ENCODE measurements around the gene PROSER3.
"Not testable (repeated sequence)": the region's sequence is repeated elsewhere in the genome, so short reads cannot be mapped to it uniquely, and the experiment has no call there.

Gene PROSER3

DNA sequence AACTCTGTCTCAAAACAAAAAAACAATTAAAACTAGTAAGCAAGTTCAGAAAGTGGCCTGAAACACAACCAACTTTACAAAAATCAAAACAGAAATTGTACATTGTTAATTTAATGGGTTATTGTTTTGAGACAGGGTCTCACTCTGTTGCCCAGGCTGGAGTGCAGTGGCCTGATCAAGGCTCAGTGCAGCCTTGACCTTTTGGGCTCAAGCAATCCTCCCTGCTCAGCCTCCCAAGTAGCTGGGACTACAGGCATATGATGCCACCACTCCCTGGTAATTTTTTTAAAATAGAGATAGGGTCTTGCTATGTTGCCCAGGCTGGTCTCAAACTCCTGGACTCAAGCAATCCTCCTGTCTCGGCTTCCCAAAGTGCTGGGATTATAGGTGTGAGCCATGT, 37.6 kb downstream of the PROSER3 start:
- not testable (repeated sequence) for DNase-seq

DNA sequence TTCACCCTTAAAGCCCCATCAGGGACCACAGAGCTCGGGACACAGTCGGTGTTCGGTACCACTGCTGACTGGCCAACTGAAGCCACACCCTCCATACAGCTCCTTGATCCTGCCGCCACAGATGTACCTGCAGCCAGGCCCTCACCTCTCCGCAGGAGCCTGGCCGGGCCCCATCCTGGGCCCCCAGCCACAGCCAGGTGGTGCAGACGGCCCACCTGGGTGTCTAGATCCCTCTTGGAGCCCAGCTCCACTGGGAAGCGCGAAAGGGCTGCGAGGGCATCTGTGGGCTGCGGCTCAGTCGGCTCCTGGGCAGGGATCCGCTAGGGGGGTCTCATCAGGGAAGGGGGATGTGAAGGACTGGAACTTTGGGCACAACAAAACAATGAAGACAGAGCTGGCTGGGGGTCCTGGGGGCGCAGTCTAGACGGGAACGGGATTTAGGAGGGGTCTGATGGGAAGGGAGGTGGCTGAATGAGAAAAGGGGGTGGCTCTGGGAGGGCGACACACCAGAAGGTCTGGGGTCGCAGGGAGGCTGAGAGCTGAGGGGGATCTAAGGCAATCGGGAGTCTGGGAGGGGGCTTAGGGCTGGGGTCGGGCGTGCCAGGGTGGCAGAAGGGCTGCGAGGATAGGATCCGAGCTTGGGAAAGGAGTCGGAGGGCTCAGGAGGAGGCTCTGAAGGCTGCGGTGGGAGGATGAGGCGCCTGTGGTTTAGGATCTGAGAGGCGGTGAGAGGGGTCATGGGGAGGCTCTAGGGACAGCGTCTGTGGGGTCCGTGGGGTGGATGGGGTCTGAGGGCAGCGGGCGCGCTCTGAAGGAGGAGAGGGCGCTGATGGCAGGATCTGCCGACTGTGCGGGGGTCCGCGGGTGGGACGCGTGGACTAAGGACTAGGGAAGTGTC, 38.9 kb downstream of the PROSER3 start:
- DNase-seq, result no peak

DNA sequence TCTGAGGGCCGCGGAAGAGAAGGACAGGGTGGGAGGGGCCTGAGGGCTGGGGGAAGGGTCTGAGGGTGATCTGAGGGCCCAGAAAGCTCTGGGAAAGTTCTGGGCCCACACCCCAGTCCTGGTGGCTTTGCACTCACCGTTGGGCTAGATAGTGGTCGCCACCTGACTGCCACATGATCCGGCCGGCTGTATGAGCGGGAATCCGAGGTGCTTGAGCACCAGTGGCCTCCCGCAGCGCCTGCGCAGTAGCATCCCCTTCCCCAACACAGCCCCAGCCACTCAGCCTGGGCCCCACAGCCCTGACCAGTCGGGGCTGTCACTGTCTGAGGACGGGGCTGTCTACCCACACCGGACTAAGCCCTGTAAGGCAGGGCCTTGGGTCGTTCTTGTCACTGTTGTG, 39.7 kb downstream of the PROSER3 start:
- no peak for DNase-seq

DNA sequence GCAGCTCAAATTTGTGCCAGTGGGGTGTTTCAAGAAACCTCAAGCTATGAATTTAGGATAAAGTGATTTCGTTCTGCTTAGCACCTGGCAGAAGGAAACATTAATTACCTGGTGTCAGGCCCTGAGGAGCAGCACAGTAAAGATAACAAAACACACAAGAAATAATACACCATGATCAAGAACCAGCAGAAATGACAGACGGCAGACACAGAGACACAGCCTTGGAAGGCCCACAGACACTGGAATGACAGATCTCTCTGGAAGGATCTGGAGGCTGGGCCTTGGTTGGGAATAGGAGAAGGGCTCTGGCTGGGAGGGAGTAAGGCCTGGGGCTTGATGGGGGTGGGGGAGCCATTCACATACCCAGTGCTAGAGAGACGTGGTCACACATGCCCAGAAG, 43.9 kb downstream of the PROSER3 start:
- DNase-seq, result no peak

DNA sequence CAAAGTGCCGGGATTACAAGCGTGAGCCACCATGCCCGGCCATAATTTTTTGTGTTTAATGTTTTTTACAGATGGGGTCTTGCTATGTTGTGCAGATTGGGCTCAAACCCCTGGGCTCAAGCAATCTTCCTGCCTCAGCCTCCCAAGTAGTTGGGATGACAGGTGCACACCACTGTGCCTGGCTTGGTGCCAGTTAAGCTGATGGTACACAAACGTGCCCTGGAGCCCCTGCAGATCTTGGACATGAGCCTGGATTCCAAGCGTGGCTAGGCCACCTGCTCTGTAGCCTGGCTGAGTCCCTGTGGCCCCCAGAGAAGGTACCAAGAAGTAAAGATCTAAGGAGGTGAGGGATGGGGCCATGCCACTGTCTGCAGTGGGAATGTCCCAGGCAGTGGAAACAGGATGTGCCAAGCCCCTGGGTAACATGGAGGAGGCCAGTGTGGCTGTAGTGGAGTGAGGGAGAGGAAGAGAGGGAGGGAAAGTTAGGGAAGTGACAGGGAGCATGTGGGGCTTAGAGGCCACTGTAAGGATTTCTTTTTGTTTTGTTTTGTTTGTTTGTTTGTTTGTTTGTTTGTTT, 47.6 kb downstream of the PROSER3 start:
- DNase-seq, result peak; percentile 37

DNA sequence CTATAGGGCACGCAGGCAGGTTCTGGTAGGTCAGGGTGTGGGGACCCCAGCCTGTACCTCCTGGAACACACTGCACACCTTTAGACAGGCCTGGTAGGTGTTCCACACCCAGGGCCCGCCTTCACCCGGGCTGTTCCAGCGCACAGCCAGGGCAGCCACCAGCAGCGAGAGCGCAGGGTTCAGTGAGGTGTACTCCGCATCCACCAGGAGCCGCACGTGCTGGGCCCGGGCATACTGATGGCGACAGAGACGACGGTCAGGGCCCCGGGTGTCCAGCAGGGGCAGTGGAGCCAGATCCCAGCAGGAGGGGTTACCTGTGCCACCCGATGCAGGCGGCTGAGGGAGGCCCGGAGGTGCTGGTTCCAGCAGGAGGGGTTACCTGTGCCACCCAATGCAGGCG, 48.6 kb downstream of the PROSER3 start:
- DNase-seq, result no peak

DNA sequence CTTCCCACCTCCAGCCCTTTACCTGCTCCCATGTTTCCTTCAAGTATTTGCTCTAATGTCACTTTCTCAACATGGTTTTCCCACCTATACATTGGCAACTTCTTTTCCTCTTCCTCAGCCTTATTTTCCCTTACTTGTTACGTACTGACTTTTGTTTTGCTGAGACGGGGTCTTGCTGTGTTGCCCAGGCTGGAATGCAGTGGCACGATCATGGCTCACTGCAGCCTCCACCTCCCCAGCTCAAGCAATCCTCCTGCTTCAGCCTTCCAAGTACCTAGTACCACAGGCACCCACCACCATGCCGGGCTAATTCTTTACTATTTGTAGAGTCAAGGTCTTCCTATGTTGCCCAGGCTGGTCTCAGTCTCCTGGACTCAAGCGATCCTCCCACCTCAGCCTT, 49.7 kb downstream of the PROSER3 start:
- DNase-seq, result no peak

DNA sequence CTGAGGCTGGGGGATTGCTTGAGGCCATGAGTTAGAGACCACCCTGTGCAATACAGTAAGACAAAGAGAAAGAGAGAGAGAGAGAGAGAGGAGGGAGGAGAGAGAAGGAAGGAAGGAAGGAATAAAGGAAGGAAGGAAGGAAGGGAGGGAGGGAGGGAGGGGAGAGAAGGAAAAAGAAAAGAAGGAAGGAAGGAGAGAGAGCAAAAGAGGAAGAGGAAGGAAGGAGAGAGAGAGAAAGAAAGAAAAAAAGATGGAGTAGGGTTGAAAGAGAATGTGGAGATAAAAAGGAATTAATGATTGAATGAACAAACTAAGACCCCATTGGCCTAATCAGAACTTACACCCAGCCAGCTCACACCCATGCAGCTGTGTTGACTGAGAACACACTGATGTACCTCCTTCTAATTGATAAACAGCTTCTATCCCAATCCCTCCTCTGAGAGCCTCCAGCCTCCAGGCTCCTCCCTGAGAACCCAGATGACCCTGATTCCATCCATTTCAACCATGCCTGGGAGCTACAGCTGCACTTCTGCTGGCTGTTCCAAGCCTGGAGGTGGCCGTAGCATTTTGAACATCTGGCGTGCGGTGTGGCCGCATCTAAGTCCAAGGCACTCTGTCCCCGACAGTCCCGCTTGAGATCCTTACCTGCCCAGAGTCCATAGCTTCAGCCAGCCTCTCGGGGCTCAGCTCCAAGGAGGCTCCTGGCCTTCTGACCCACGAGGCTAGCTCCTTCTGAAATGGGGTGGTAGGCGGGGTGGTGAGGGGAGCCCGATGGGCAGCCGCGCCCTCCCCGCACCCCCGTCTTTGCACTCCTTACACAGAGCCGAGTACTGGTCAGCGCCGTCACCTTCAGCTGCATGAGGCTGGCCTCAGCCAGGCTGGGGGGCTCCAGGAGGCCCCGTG, 53.6 kb downstream of the PROSER3 start:
- DNase-seq, result no peak

DNA sequence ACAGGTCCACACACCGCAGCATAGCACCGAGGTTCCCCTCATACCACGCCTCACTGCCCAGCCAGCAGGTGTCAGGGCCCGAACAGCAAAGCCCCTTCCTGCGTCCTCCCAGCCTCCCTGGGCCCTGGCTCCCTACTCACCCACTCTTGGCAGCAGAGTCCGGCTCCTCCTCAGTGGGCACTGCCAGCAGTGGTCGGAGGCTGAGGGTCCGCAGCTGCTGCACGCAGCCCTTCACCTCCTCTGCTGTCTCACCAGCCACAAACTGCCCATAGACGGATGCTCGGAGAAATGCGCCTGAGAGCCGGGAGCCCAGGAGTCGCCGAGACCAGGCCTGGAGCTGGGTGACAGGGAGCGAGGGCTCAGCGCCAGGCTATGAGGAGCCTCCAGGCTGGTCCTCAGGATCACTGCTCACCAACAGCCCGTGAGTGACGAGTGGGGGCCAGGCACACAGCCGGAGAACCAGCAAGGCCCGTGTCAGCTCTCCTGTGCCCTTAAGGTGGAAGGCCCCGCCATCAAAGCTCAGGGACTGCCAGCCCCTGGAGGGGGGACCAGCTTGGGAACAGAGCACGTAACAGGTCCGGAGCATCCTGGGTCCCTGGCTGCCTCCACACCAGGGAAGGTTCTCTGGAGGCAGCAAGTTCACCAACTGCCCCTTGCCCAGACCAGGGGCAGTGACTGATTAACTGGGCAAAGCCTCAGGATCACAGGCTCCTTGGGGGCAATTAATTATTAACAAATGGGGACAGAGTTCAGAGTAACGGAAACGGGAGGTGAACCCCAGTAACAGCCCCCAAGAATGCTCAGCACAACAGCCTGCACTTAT, 54.5 kb downstream of the PROSER3 start, which contains the start of gene PRODH2:
PRODH2 (minus strand) TSS at position 626 of the 823 bp plus-strand sequence; CDS start at position 586, 40 bp downstream.
- DNase-seq, result no peak

DNA sequence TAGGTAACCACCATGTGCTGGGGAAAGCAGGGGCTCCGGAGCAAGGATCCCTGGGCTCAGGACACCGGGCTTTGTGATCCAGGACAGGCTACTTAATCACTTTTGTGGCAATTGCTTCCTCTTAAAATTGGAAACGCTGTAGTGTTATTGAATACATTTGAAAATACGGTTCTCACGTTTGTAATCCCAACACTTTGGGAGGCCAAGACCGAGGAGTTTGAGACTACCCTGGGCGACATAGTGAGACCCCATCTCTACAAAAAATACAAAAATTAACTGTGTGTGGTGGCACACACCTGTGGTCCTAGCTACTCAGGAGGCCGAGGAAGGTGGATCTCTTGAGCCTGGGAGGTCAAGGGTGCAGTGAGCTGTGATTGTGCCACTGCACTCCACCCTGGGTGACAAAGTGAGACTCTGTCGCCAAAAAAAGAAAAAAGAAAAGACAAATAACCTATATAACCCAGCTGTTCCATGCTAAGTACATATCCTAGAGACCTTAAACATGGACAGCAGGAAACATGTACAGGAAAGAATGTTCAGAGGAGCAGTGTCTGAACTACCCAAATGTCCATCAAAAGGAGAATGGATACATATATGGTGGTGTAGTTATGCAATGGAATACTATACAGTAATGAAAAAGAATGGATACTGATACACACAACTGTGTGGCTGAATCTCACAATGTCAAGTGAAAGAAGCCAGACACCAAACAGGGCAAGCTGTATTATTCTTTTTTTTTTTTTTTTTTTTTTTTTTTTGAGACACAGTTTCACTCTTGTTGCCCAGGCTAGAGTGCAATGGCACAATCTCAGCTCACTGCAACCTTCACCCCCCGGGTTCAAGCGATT, 55.3 kb downstream of the PROSER3 start:
- DNase-seq, result no peak

DNA sequence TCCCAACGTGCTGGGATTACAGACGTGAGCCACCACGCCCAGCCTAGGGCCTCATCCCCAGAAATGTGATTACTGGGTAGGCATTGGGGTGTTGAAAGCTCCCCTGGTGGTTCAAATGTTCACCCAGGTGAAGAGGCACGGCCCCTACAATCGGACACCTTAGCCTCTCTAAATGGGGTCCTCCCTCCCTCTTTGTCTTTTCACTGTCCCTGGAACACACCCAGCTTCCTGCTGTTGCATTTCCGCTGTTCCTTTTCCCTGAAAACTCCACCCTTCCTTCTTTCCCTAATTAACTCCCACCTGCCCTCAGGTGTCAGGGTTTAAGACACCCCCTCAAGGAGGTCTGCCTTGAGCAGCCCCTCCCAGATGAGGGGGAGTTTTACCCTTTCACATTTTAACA, 58.3 kb downstream of the PROSER3 start:
- DNase-seq, result no peak

DNA sequence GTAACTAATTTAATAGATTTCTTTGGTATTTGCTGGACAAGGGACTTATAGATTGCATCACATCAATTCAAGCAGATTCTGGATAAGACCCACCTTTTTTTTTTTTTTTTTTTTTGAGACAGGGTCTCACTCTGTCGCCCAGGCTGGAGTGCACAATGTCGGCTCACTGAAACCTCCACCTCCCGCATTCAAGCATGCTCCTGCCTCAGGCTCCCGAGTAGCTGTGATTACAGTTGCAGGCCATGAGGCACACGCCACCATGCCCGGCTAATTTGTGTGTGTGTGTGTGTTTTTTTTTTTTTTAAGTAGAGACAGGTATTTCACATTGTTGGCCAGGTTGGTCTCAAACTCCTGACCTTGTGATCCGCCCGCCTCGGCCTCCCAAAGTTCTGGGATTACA, 58.9 kb downstream of the PROSER3 start:
- no peak for DNase-seq

DNA sequence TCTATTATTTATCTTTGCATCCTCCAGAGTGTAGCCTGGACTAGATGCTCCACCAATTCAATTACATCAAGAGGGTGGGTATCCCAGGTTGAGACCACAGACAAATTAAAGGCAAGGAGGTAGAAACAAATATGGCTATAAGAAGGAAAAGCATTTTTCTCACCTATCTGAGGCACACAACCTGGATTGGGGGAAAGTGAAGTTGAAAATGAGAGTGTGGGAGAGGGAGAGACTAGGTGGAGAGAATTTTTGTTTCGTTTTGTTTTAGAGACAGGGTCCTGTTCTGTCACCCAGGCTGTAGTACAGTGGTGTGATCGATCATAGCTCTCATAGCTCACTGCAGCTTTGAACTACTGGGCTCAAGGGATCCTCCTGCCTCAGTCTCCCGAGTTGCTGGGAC, 60.5 kb downstream of the PROSER3 start:
- DNase-seq, result no peak

Data from NCI-H2171 (cell line).